Activated CD8-positive, alpha-beta T cell treated with anti-CD3 and anti-CD28 coated beads, Interleukin-2, amount 10 ng/mL, durations not matched to agents 7 days and 5 days (primary cell): ENCODE results near the gene SUN2. TPM values are rescaled to one million over a fixed set of nuclear protein-coding genes. Genes with fewer than 3 reads are reported as not detected.

Experiments
- ATAC-seq: fragments of 150-1000 bp; cut with Tn5 transposase; one replicate; pipeline ENCODE4 v1.10.0; 2021; ENCODE audit warnings: moderate library complexity
- CTCF ChIA-PET: fragments of 350-600 bp; sonication (Branson Sonifier 250); formaldehyde crosslinking; loops from one replicate; lab custom pipeline; 2021; ENCODE audit warnings: antibody characterized with exemption; lab: Charles Lee
- POLR2A ChIA-PET: fragments of 350-600 bp; sonication (Branson Sonifier 250); formaldehyde crosslinking; loops from one replicate; lab custom pipeline; 2021; ENCODE audit warnings: antibody characterized with exemption; lab: Charles Lee
- DNase-seq: peaks from one replicate; pipeline ENCODE4 v3.0.0-alpha.2; 2020
- H3K27ac Mint-ChIP-seq: one replicate; pipeline ENCODE4 v1.8.0; 2021; ENCODE audit warnings: mild to moderate bottlenecking, mixed read lengths
- H3K27me3 Mint-ChIP-seq: one replicate; pipeline ENCODE4 v1.8.0; 2021; ENCODE audit warnings: low read depth, mixed read lengths
- H3K36me3 Mint-ChIP-seq: one replicate; pipeline ENCODE4 v1.8.0; 2021; ENCODE audit warnings: low read depth, mixed read lengths
- H3K4me1 Mint-ChIP-seq: one replicate; pipeline ENCODE4 v1.8.0; 2021; ENCODE audit warnings: low read depth, mixed read lengths
- H3K4me3 Mint-ChIP-seq: one replicate; pipeline ENCODE4 v1.8.0; 2021; ENCODE audit warnings: mild to moderate bottlenecking, mixed read lengths
- H3K9me3 Mint-ChIP-seq: one replicate; pipeline ENCODE4 v1.8.0; 2022; ENCODE audit warnings: mixed read lengths; ENCODE audit not compliant: insufficient read depth
- total RNA-seq, 2 experiments: library from RNA; stranded (reverse); gene quantifications; one replicate each; pipeline ENCODE4 v1.2.3, GENCODE V29; 2021

Gene SUN2
- total RNA-seq, 2 experiments from 2014 or later = 481 to 482 TPM

GRCh38 chr22:38694049-38694448, 61.7 kb downstream of the SUN2 start:
- ATAC-seq (no peak), DNase-seq (no peak)
- Mint-ChIP-seq H3K27ac (no peak overlapping the region), H3K4me1 (peaks cover 39% of the 10 kb centered on the region), H3K27me3 (no peaks in the 10 kb centered on the region), H3K9me3 (no peaks in the 10 kb centered on the region), H3K36me3 (peaks cover 57% of the 10 kb centered on the region), H3K4me3 (no peak overlapping the region)
- POLR2A ChIA-PET = no interaction called here
- CTCF ChIA-PET = no interaction called here

GRCh38 chr22:38689651-38690050, 66.1 kb downstream of the SUN2 start:
- Mint-ChIP-seq H3K27ac (no peak overlapping the region), H3K4me3 (no peak overlapping the region), H3K36me3 (peaks cover 58% of the 10 kb centered on the region), H3K27me3 (no peaks in the 10 kb centered on the region), H3K4me1 (peaks cover 7% of the 10 kb centered on the region), H3K9me3 (no peaks in the 10 kb centered on the region)
- DNase-seq (no peak), ATAC-seq (no peak)
- ChIA-PET CTCF (interaction anchor here (1.4 kb wide), 1 partner anchor 8 kb away, joined by 3 read pairs; the partner anchor contains the start of gene TOMM22), POLR2A (interaction anchor here (0.6 kb wide), 1 partner anchor 584 kb away, joined by 4 read pairs; no protein-coding TSS in a partner anchor)

GRCh38 chr22:38685761-38686160, 70.0 kb downstream of the SUN2 start:
- H3K27me3 Mint-ChIP-seq = no peaks in the 10 kb centered on the region
- CTCF ChIA-PET = no interaction called here
- POLR2A ChIA-PET = interaction anchor here (1.0 kb wide), 1 partner anchor 13 kb away, joined by 3 read pairs; no protein-coding TSS in a partner anchor
- no peaks in the 10 kb centered on the region for H3K9me3 Mint-ChIP-seq
- DNase-seq = no peak
- no peak overlapping the region for H3K4me3 Mint-ChIP-seq
- ATAC-seq = no peak
- no peak overlapping the region for H3K27ac Mint-ChIP-seq
- H3K36me3 Mint-ChIP-seq = peaks cover 57% of the 10 kb centered on the region
- H3K4me1 Mint-ChIP-seq = peaks cover 23% of the 10 kb centered on the region

GRCh38 chr22:38684895-38685294, 70.9 kb downstream of the SUN2 start:
- DNase-seq (no peak), ATAC-seq (no peak)
- ChIA-PET CTCF (no interaction called here), POLR2A (interaction anchor here (4.7 kb wide), 1 partner anchor 13 kb away, joined by 67 read pairs; the partner anchor contains the start of gene JOSD1)
- Mint-ChIP-seq H3K9me3 (no peaks in the 10 kb centered on the region), H3K27ac (no peak overlapping the region), H3K4me1 (peaks cover 23% of the 10 kb centered on the region), H3K27me3 (no peaks in the 10 kb centered on the region), H3K36me3 (peaks cover 55% of the 10 kb centered on the region), H3K4me3 (no peak overlapping the region)

Other genes with a start within 250 kb of the SUN2 start
- 100 to 1,000 TPM; 443 to 445 TPM for gene DDX17, start 249.7 kb downstream of the SUN2 start, total RNA-seq
- 10 to 100 TPM; 10.1 to 12.1 TPM for gene DMC1, start 185.8 kb downstream of the SUN2 start, total RNA-seq
- under 1 TPM; 0.87 to 0.89 TPM for gene FAM227A, start 99.6 kb downstream of the SUN2 start, total RNA-seq
- 10 to 100 TPM; 11.6 to 13.6 TPM for gene CBY1, start 99.4 kb downstream of the SUN2 start, total RNA-seq
- 10 to 100 TPM; 91.3 to 98.7 TPM for gene TOMM22, start 74.0 kb downstream of the SUN2 start, total RNA-seq
- gene JOSD1, start 55.1 kb downstream of the SUN2 start, total RNA-seq = 10 to 100 TPM; 60.0 to 63.7 TPM
- gene GTPBP1, start 50.1 kb downstream of the SUN2 start, total RNA-seq = 10 to 100 TPM; 71.8 to 73.9 TPM
- 1 to 10 TPM; 8.0 to 8.6 TPM for gene DNAL4, start 38.1 kb upstream of the SUN2 start, total RNA-seq
- under 1 TPM; 0.68 to 0.76 TPM for gene NPTXR, start 88.0 kb upstream of the SUN2 start, total RNA-seq
- gene CBX6, start 116.2 kb upstream of the SUN2 start, total RNA-seq = 10 to 100 TPM; 61.4 to 61.8 TPM
- not detected for gene APOBEC3A, start 201.6 kb upstream of the SUN2 start, total RNA-seq
- gene APOBEC3B, start 226.3 kb upstream of the SUN2 start, total RNA-seq = 10 to 100 TPM; 12.1 to 13.3 TPM